Activated CD8-positive, alpha-beta memory T cell treated with anti-CD3 and anti-CD28 coated beads, Interleukin-2, amount 50 U/mL, for 48 hours (primary cell): ENCODE data around the gene EPHA10.

Experiments used
- DNase-seq: peaks from one replicate; pipeline ENCODE4 v3.0.0-alpha.2; 2020

The EPHA10 gene

GRCh38 chr1:37670133-37670532 lies 94.8 kb downstream of the EPHA10 start:
- DNase-seq: no peak

GRCh38 chr1:37667023-37667671 lies 97.8 kb downstream of the EPHA10 start:
- no peak for DNase-seq

- no peak for DNase-seq
Measured at GRCh38 chr1:37666241-37666867, 98.6 kb downstream of the EPHA10 start.
